ENCODE measurements around the gene MORN1.

GRCh38 chr1:2383576-2383975 lies 7.8 kb downstream of the MORN1 start:
- TF ChIP-seq RARB (CRISPR knock-in tag; IDR thresholded peaks at IDR 0.05) (no peak), CREB5 (CRISPR knock-in tag; IDR thresholded peaks at IDR 0.05; ENCODE audit: low read depth) (no peak), OSR1 (CRISPR knock-in tag; IDR thresholded peaks at IDR 0.05) (no peak), BACH2 (CRISPR knock-in tag; IDR thresholded peaks at IDR 0.05; ENCODE audit: borderline replicate concordance) (no peak), PPARA (CRISPR knock-in tag; IDR thresholded peaks at IDR 0.05; ENCODE audit: borderline replicate concordance) (no peak), TSHZ2 (CRISPR knock-in tag; IDR thresholded peaks at IDR 0.05) (no peak), ZC3H10 (CRISPR knock-in tag; IDR thresholded peaks at IDR 0.05) (no peak), ZFP3 (CRISPR knock-in tag; IDR thresholded peaks at IDR 0.05) (no peak), ESRRG (CRISPR knock-in tag; IDR thresholded peaks at IDR 0.05) (no peak), ZNF565 (CRISPR knock-in tag; conservative IDR thresholded peaks at IDR 0.05; ENCODE audit: low read depth) (no peak), POU6F1 (CRISPR knock-in tag; IDR thresholded peaks at IDR 0.05; ENCODE audit: borderline replicate concordance, low read depth) (no peak)
